ENCODE data around the gene MEGF6.

GRCh38 chr1:3455670-3456448 lies 155.4 kb downstream of the MEGF6 start:
- TF ChIP-seq POLR2AphosphoS5 (IDR thresholded peaks at IDR 0.05; ENCODE audit: low read depth, low read length) (no peak), POLR2A (IDR thresholded peaks at IDR 0.05; ENCODE audit: low read depth, low read length) (no peak), TAF1 (IDR thresholded peaks at IDR 0.05; ENCODE audit: borderline replicate concordance, low read depth, low read length) (no peak)
